ENCODE data around the gene ZCCHC17.

DNA sequence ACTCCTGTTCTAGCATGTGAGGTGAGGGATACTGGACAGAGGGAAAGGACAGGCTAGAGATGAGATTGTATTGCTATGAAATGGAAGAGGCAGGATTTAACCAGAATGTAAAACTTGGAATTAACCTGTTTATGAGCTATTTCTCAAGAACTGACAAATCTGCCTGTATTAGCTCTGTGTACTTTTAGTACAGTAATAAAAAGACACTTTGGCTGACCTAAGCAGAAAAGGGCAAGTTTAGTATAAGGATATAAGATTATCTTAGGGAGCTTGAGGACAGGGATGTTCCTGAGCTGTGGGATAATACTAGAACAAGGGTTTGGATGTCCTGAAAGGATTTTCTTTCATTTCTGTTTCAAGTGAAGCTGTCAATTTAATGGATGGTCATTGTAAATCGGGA is 11.2 kb downstream of the ZCCHC17 start:
- TF ChIP-seq, protein P1, sequence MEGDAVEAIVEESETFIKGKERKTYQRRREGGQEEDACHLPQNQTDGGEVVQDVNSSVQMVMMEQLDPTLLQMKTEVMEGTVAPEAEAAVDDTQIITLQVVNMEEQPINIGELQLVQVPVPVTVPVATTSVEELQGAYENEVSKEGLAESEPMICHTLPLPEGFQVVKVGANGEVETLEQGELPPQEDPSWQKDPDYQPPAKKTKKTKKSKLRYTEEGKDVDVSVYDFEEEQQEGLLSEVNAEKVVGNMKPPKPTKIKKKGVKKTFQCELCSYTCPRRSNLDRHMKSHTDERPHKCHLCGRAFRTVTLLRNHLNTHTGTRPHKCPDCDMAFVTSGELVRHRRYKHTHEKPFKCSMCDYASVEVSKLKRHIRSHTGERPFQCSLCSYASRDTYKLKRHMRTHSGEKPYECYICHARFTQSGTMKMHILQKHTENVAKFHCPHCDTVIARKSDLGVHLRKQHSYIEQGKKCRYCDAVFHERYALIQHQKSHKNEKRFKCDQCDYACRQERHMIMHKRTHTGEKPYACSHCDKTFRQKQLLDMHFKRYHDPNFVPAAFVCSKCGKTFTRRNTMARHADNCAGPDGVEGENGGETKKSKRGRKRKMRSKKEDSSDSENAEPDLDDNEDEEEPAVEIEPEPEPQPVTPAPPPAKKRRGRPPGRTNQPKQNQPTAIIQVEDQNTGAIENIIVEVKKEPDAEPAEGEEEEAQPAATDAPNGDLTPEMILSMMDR (IDR thresholded peaks at IDR 0.05; ENCODE audit: borderline replicate concordance, extremely low read depth, low read length, poor library complexity, severe bottlenecking), result no peak
- TF ChIP-seq EZH2 (IDR thresholded peaks at IDR 0.05; ENCODE audit: borderline replicate concordance, low read depth, low read length, severe bottlenecking), result no peak
